ENCODE results near the gene MRGPRD.

The MRGPRD gene

GRCh38 chr11:68969386-68969785 lies 11.4 kb downstream of the MRGPRD start:
- no peak for DNase-seq (ENCODE audit: low read depth, low spot score)

DNA sequence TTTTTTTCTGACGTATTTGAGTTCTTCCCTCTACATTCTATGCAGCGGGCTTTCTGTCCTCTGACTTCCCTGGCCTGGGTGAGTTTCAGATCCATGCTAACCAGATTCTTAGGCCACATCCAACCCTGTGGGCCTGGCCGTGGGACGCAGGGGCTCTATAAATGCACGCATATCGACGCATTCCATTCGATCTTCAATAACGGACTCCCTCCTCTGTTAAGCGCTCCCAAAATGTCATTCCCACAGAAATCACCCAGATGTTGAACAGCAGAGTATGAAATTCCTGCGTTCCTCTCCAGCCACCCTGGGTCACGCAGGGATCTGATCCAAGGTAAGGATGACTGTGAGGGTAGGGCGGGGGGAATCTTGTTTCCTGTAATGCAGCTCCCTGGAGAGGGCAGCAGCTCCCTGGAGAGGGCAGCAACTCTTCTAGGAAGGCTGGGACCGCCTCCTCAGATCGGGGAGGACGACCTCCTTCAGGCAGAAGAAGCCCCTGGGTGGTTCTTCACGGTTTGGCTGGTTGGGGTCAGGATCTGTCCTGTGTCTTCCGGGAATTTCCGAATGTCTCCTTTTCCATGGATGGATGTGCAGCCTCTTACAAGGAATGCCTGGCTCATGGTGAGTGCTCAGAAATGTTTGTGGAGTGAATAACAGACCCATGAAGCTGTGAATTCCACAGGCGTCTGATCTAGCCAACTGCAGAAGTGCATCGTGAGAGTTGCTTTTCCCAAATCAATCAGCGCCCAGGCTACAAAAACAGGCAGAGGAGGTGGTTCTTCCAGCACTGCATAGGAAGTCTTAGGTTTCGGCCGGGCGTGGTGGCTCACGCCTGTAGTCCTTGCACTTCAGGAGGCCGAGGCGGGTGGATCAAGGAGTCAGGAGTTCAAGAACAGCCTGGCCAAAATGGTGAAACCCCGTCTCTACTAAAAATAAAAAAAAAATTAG lies 12.2 kb downstream of the MRGPRD start:
- DNase-seq (ENCODE audit: low read depth, low spot score) = no peak

- no peak for DNase-seq (ENCODE audit: low read depth, low spot score)
These were observed 13.6 kb downstream of the MRGPRD start for GRCh38 chr11:68966894-68967780.

- DNase-seq (ENCODE audit: low read depth, low spot score) = no peak
These were observed 14.6 kb downstream of the MRGPRD start for GRCh38 chr11:68965901-68966853.

DNA sequence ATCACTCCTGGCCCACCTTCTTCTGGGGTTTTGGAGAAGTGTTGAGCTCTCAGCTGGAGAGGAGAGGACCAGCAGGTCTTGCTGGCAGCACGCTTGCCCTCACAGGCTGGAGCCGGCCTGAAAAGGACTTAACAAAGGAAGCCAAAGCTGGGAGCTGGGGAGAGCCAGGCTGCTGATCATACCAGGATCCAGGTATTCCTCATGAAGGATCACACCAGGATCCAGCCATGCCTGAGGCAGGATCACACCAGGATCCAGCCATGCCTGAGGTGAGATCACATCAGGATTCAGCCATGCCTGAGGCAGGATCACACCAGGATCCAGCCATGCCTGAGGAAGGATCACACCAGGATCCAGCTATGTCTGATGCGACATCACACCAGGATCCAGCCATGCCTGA lies 17.0 kb downstream of the MRGPRD start:
- DNase-seq (ENCODE audit: low read depth, low spot score) = no peak

- DNase-seq (ENCODE audit: low read depth, low spot score) = no peak
These were observed 18.1 kb downstream of the MRGPRD start for GRCh38 chr11:68962527-68963250.

DNA sequence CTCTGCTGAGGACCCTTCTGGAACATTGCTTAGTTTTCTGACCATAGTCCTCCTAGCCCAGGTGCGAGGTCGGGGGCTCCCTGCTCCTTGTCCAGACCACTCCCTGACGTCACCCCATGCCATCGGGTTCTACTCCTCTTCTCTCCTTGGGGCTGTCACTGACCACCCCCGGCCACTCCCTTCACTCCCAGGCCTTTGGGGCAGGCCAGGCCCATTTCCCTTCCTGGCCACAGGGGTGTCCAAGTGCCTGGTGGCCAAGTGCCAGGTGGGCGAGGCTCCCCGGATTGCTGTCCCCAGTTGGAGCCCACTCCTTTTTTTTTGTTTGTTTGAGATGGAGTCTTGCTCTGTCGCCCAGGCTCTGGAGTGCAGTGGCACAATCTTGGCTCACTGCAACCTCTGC lies 19.5 kb downstream of the MRGPRD start:
- DNase-seq (ENCODE audit: low read depth, low spot score) = no peak

GRCh38 chr11:68960294-68961071 lies 20.3 kb downstream of the MRGPRD start:
- DNase-seq (ENCODE audit: low read depth, low spot score) = no peak

DNA sequence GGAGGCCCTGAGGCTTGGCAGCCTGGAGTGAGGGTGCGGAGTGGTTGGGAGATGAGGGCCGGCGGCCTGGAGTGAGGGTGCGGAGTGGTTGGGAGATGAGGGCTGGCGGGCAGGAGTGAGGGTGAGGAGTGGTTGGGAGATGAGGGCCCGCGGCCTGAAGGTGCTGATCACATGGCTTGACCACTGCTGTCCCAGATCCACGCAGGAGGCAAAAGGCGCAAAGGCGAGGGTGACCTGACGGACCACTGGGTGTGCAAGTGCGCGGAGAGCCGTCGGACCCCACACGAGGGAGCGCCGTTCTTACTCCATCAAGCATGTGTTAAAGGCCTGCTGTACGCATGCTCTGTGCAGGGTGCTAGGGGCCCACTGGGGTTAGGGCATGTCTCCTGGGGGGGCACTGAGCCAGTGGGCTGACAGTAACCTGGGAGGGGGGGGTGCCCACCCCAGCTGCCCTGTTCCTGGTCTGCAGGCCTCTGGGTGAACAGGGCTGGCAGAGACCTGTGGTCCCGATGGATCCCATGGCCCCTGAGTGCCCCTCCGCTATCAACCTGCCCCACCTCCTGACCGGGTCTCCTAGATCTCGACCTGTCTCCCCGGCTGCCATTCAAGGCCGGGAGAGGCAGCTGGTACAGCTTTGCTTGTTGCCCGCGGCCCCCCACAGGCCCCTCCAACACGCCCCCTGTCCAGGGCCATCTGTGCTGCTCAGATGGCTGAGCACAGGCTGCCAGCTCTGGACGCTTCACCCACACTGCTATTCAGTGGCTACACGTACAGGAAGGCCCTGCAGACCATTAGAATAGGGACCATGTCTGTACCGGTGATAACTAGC lies 21.1 kb downstream of the MRGPRD start:
- DNase-seq (ENCODE audit: low read depth, low spot score) = no peak

- no peak for DNase-seq (ENCODE audit: low read depth, low spot score)
These were observed 22.6 kb downstream of the MRGPRD start for GRCh38 chr11:68958211-68958610.

DNA sequence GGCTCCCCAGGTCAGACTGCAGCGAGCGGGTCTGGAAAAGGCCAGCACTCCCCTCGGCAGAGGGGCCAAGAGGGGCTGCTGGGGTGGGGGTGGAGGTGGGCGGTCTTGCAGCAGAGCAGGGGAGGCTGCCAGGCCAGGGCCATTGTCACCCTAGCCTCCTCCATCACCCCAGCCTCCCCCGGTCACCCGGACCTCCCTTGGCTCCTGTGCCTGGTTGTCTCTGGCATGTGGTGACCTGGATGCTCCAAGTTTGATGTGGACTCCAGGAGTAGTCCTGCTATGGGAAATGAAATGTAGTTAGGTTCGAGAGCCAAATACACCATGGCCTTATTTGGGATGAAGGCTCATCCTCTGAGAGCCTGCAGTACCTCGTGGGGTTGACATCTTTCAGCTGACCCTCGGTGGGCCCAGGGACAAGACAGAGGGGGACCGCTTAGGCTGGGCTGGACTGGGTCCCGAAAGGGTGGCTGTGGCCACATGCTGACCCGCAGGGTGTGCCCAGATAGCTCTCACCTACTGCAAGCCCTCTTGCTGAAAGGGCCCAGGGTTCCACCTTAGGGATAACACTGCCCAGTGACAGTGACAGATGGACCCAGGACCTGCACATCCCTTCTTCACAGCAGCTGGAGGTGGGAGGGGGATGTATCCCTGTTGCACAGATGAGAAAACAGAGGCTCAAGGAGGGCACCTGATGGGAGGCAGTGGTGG lies 24.1 kb downstream of the MRGPRD start:
- DNase-seq (ENCODE audit: low read depth, low spot score) = no peak

GRCh38 chr11:68956142-68956541 lies 24.6 kb downstream of the MRGPRD start:
- DNase-seq (ENCODE audit: low read depth, low spot score) = no peak

DNA sequence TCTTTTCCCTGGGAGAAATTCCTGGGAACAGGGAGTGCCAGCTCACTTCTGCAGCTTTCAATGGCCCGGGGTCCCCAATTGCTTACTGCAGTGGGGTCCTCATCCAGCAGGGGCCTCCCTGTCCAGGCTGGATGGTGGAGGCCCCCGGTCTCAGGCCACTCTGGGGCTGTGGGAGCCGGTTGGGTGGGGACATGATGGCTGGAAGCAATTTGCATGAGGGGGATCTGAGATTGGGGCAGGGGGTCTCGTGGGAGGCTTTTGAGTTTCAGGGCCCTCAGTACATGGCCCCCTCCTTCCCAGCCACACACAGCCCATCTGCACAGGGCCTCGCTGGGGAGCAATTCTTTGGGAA lies 25.2 kb downstream of the MRGPRD start:
- DNase-seq (ENCODE audit: low read depth, low spot score) = no peak

- DNase-seq (ENCODE audit: low read depth, low spot score) = no peak
These were observed 25.8 kb downstream of the MRGPRD start for GRCh38 chr11:68954836-68955606.

DNA sequence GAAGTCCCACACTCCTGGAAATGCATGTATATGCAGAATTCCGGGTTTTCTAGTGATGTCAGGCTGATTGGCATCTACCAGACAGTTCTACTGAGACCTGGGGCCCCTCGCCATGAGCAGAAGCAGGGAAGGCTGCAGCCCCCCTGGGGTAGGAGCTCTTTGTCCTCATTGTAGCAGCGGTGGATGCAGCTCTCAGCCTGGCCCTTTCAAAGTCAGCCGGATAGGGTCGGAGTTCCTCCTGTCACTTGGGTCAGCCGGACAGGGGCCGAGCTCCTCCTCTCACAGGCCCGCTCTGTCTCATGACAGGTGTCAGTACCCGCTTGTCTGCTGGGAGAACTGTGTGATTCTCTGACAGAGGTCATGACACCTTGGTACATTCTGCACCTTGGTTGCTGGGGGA lies 30.0 kb downstream of the MRGPRD start:
- no peak for DNase-seq (ENCODE audit: low read depth, low spot score)

- no peak for DNase-seq (ENCODE audit: low read depth, low spot score)
These were observed 30.5 kb downstream of the MRGPRD start for GRCh38 chr11:68950270-68950669.

GRCh38 chr11:68948935-68949334 lies 31.9 kb downstream of the MRGPRD start:
- DNase-seq (ENCODE audit: low read depth, low spot score) = no peak

- DNase-seq (ENCODE audit: low read depth, low spot score) = no peak
These were observed 32.3 kb downstream of the MRGPRD start for GRCh38 chr11:68948496-68948895.

Data from activated naive CD8-positive, alpha-beta T cell treated with anti-CD3 and anti-CD28 coated beads, Interleukin-2, amount 50 U/mL, for 16 hours (primary cell).